A673 (cell line): ENCODE results near the gene ZFP62.
"Not testable (repeated sequence)": the region's sequence is repeated elsewhere in the genome, so short reads cannot be mapped to it uniquely, and the experiment has no call there.

ENCODE experiments used
- CTCF ChIP-seq: fragments of 300-800, 200-600 bp; sonication (generic); conservative IDR thresholded peaks from 2 replicates; pipeline ENCODE4 v1.5.1; 2017; ENCODE audit warnings: low read depth, mild to moderate bottlenecking, antibody characterized with exemption, low read length, moderate library complexity, mixed read lengths
- EZH2 ChIP-seq: fragments of 200-600 bp; sonication (generic); IDR thresholded peaks from 2 replicates; pipeline ENCODE4 v1.6.1; 2017; ENCODE audit warnings: borderline replicate concordance, low read depth, mild to moderate bottlenecking, mixed read lengths, antibody characterized with exemption, low read length; ENCODE audit not compliant: poor library complexity, severe bottlenecking

- TF ChIP-seq CTCF, EZH2: not testable (repeated sequence)
Measured at GRCh38 chr5:180828756-180829531, 32.1 kb downstream of the ZFP62 start.
